HG03135 (cell line): ENCODE results near the gene FAM3B.
"Not testable (repeated sequence)": the region's sequence is repeated elsewhere in the genome, so short reads cannot be mapped to it uniquely, and the experiment has no call there.

Experiments
- ATAC-seq: cut with Tn5 transposase; IDR thresholded peaks from one replicate; pipeline ENCODE4 v1.9.1; 2021; ENCODE audit warnings: mild to moderate bottlenecking, moderate library complexity; ENCODE audit not compliant: unreplicated experiment

Gene FAM3B, protein sequence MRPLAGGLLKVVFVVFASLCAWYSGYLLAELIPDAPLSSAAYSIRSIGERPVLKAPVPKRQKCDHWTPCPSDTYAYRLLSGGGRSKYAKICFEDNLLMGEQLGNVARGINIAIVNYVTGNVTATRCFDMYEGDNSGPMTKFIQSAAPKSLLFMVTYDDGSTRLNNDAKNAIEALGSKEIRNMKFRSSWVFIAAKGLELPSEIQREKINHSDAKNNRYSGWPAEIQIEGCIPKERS

DNA sequence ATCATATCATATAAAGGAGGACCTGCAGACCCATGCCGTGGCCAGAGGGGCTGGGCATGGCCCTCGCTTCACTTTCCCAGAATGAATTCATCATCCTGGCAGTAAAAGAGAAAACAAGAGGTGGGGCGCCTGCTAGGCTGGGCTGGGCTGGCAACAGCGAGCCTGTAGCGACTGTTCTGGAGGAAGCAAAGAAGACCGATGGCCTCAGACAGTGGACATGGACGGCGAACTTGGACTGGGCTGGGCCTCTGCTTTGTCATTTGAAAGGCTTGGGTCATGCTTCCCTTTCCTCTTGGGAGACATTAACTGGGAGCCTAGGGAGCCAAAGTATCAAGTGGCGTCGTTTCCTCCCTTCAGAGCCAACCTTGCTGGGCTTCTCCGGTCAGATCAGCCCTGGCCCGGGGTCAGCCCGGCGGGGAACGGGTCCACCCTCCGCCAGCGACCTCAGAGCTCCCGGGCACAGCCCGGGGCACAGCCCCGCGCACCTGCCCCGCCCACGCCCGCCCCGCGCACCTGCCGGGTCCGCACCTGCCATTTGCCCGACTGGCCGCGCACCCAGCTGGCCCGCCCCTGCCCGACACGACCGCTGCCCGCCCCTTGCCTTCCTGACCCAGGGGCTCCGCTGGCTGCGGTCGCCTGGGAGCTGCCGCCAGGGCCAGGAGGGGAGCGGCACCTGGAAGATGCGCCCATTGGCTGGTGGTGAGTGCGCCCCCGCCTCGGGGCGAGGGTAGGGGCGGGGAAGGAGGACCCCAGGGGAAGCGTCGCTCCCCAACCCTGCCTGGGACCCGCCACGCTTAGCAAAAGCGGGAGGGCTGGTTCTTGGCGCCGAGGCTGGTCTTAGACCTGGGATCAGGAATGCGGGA, at the start of gene FAM3B:
Gene FAM3B, plus strand, starts transcription at position 602 of the 863 bp plus-strand sequence. Its CDS starts 79 bp downstream, at position 681.
- no peak for ATAC-seq

DNA sequence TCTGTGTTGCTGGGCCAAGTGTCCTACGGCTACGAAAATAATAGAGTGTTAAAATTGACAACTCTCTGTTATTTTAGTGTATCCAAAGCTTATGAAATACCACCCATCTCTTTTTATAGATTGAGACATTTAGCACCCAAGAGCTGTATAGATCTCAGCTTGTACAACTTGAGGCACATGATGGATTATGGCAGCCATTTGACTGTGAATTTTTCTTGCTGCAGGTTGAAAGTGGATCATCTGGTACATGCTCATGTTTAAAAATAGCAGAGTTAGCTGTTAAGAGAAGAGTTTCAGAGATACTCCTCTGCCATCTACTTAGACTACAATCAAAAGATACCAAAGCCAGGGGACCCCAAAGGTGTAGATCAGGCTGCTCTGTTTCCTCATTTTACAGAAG, 49.3 kb upstream of the FAM3B start:
- no peak for ATAC-seq

DNA sequence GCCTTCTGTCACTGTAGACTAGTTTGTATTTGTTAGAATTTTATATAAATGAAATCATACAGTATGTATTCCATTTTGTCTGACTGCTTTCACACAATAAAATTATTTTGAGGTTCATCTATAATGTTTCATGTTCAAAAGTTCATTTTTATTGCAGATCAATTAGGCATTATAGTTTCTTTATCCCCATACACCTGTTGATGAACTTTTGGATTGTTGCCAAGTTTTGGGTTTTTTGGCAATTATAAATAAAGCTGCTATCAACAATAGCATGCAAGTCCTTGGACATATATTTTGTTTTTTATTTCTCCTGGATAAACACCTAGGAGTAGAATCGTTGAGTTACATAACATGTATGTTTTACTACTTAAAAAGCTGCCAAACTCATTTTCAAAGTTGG, 47.1 kb upstream of the FAM3B start:
- ATAC-seq, result no peak

DNA sequence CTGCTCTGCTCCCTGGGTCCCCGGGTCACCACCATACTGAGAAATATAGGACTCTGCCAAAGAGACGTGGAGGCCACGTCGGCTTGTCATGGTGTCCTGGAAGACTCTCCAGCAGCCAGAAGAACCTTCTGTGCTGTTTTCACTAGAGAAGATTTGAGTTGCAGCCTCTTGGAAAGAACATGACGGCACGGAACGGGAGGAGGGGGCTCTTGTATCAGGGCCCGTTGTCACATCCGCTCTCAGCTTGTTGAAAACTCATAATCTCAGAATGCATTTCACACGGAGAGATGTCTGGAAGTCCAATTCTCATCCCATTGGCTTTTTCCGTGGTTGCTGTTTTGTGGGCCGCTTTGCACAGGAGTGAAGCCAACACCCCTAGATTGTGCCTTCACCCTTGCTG, 39.4 kb upstream of the FAM3B start:
- no peak for ATAC-seq

DNA sequence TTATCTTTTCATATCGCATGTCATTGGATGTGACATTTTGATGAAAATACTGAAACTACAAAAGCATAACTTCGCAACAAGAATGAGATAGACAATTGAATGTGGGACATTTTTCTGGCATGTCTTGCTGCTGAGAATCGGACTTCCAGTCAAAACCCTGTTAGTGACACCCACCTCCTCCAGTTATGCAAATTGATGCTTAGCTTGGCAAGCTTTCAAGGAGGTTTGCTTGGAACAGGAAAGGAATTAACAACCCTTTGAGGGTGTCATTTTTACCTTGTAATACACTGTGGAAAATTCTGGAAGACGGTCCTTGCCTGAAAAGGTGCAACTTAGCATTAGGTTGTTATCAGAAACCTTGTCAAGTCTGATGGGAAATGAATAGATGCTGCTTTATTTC, 38.8 kb upstream of the FAM3B start:
- no peak for ATAC-seq

DNA sequence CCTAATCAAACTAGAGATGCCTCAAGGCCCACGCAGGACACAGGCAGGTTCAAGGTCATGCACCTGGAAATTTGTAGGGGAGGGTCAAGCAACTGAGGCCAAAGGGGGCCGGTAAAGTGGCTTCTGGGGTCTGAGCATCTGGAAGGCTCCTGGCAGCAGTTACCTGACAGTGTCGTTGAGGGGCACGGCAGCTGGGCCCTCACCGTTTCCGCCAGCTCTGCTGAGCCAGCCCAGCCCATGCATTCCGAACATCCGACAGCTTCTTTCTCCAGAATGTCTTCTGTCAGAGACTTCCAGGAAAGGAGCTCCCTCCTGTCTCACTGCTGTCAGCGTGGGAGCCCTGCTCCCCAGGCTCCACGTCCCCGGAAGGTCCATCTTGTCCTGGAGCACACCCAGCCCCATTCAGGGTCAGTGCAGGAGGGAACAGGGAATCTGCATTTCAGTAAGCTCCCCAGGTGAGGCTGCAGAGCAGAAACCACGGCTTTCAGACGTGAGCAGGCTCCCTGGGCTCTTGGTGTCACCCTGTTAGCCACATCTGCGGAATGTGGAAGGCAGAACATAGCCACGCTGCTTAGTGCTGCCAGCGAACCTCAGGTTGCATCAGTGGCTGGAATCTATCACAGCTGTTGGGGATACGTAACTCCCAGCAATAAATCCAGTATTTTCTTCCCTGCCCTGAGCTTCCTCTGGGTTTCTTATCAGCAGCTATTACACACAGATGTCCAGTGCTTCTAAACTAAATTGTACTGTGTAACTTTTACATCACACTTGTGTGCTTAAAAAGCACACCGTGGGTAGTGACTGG, 36.3 kb upstream of the FAM3B start:
- ATAC-seq, result no peak

DNA sequence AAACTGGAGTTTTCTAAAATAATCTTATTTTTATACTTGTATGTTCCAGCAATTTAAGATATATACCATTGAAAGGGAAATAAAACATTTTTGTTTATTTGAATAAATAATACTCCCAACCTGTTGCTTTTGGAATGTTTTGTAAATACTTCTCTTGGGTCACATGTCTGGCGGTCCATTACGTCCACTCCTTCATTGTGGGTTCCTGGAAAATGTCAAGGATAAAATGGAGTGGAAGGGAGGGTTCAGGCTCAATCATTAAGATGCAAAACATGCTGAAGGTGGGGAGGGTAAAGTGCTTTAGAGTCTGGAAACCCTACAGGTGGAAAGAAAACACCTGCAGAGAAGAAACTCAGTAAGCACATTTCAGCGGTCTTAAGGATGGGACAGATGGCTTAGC, 34.2 kb upstream of the FAM3B start:
- ATAC-seq, result no peak

DNA sequence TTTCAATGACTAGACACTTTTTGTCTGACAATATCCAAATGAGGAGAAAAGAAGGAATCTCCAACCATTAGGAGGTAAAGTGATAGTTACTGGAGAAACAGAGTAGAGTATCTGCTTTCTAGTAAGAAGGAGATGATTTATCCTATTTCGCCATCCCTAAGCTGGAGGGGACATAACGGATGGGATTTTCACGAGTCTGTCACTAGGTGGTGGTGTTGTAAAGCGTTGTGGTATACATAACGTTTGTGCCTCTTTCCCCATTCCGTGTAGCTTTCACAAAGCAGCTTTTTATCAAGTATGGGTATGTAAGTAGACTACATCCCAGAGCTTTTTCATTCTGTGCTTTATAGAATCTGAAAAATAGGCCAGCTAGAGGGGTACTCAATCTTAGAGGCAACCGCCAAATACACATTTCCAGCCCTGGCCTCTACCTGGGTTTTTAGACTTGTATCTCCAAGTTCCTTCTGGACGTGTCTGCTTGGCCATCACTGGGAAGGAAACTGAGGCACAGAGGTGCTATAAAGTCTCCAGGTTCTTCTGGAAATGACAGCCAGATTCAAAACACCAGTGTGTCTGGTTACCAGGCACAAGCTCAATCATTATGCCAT, 33.3 kb upstream of the FAM3B start:
- no peak for ATAC-seq

DNA sequence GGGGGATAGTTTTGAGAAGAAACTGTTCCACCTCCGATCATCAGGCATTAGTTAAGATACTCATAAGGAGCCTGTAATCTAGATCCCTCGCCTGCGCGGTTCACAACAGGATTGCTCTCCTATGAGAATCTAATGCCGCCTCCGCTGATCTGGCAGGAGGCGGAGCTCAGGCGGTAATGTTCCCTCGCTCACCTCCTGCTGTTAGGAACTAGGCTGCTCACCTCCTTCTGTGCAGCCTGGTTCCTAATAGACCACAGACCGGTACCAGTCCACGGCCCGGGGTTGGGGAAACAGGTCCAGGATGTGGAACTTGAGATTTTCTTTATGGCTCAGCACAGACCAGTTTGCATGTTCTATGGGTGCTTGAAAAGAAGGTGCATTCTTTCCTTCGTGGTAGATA, 27.2 kb upstream of the FAM3B start:
- no peak for ATAC-seq

DNA sequence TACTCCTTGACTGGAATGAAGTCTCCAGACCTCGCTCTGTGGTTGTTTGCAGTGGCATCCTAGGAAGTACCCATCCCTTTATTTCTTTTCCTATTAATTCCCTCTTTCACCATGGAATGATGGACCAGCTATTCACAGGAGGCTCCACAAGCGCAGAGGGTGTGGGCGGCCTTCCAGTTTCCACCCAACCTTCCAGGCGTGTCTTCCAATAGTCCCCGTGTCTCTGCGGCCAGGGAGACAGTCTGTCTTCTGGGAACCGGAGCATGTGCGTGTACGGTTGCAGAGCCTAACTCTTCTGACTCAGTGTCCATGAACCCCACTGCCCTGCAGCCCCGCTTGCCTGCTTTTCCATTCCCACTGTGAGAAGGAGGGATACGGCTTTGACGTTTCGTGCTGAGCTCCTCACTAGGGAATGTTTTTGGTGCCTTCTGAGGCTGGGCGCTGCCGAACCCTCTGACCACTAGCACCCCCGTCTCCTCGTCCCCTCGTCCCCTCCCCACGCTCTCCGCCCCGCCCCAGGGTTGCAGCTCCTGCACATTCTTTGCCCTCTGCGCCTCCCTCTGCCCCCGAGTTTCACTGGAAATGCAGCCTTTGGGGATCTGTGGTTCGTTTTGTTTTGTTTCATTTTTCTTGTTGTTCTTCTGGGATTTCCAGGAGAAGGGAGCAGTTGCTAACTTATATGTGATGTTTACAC, 26.3 kb upstream of the FAM3B start:
- ATAC-seq, result no peak

DNA sequence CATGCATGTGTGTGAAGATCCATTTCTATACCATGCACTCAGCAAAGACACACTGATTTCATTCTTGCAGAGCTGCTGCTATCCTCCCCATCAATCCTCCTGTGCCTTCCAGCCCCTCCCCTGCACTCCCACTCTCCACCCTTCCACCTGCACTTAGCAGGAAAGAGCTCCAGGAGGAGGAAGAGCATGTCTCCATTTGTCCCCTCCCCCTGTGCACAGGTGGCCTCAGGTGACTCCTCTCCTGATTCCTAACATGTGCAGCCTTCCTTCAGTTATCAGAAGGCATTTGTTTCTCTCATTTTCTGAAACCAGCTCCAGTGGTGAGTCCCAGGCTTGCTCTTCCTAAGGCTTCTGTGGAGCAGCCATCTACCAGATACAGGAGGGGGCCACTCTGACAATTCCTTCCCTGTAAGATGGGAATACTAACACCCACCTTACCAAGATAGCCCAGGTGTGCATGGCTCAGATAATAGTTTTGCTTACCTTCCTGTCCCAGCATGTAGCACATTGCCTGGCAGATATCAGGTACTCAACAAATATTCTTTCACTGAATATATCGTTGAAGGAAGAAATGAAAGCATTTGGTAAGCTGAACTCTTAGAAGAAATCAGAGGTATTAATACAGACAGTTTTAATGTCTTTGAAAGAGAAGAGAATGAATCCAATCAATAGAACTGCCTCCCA, 21.9 kb upstream of the FAM3B start:
- ATAC-seq, result no peak

DNA sequence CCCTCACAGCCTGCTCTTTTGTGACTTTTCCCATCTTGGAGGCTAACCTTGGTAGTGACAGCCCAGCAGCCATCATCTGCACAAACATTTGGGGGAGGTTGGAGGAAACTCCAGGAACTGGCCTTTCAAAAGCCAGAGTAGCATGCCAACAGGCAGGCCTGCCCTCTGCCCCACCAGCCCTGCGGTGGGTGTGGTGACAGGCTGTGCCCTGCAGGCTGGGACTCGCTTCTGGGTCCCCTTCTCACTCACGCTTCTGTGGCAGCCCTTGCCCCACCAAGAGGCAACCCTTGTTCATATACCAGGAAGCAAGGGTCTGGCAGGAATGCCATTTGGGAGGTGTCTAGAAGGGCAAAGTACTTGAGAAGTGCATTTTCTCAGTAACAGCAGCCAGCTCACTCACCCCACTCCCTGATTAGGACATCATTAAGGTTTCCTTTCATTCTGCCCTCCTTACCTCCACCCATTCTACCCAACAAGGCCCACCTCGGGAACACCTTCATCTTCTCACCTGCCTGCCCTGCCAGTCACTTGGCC, 20.8 kb upstream of the FAM3B start:
- no peak for ATAC-seq

DNA sequence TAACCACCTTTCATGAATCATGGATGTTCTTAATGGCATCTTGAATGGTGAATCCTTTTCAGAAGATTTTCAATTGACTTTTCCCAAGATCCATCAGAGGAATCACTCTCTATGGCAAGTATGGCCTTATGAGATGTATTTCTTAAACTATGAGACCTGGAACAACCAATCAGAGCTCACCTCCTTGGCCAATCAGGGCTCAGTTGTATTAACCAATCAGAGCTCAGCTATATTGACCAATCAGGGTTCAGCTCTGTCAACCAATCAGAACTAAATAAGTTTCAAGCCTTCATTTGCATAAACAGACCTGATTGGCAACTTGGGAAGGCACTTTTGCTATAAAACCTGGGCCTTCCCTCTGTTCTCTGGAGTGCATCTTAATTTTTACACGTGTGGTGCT, 13.6 kb upstream of the FAM3B start:
- no peak for ATAC-seq

DNA sequence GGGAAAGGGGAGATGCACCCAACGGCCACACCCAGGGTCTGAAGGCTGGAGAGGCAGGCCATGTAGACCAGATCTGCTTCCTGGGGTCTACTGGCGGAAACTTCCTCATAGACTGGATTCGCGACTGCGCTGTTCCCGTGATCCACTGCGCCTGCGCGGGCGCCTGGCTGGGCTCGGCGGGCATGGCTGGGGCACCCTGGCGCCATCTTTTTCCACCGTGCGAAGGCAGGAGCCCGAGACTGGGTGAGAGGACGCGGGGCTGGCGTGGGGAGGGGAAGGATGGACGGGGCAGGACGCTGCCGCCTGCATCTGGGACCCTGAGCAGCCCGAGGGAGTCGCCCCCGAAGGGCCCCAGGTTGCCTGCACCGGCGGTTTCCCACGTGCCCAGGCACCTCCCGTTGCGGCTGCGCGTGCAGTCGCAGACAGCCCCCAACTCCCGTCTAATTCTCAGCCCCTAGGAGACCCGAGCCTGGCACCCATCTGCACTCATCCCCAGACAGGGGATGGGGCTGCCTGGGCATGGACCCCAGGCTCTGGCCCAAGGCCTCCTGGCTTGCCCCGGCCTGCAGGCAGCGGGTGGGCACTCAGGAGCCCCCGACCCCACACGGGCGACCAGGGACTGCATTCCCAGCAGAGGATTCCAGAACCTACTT, 12.4 kb upstream of the FAM3B start:
- ATAC-seq, result no peak

DNA sequence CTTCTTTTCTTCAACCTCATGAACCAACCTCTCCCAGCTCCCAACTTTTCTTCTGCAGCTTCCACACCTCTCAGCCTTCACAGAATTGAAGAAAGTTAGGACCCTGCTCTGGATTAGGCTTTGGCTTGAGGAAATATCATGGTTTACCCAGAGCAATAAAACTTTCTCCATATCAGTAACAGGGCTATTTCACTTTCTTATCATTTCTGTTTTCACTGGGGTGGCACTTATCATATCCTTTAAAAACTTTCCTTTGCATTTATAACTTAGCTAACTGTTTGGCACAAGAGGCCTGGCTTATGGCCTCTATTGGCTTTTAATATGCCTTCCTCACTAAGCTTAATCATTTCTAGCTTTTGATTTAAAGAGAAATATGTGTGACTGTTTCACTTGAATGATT, 9.4 kb upstream of the FAM3B start:
- no peak for ATAC-seq

DNA sequence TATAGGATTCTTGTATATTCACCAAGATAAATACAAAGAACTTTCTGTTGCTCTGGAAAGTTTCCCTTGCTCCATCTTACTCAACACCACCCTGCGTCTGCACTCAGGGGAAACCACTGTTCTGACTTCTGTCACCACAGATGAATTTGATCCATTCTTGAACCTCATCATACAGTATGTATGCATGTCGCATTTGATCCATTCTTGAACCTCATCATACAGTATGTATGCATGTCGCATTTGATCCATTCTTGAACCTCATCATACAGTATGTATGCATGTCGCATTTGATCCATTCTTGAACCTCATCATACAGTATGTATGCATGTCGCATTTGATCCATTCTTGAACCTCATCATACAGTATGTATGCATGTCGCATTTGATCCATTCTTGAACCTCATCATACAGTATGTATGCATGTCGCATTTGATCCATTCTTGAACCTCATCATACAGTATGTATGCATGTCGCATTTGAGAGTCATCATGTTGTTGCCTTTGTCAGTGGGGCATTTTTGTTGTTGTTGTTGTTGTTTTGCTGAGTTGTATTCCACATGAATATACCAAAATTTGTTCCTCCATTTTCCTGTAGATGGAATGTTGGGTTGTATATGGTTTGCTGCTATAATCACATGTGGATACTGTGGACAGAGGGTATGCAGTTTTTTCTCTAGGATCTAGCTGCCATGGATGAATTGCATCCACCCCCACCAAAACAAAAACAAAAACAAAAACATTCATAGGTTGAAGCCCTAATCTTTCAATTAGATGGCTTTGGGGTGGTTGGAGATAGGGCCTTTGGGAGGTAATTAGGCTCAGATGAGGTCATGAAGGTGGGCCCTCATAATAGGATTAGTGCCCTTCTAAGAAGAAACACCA, 3.1 kb upstream of the FAM3B start:
- not testable (repeated sequence) for ATAC-seq

DNA sequence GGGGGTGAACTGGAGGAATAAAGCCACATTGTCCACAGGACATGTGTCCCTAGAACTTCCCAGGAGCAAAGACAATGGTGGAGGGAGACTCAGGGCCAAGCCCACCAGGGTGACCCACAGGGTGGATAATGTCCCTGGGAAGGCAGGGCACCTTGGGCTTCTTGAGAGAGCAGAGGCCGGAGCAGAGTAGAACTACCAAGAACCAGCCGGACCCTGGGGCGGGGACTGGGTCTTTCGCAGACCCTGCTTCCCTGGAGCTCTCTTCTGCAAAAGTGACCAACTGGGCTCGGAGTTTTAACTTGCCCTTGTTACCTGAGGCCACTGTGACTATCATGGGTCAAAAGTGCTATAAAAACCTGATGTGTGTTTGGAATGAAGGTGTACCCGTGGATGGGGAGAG, 875 bp upstream of the FAM3B start:
- no peak for ATAC-seq

DNA sequence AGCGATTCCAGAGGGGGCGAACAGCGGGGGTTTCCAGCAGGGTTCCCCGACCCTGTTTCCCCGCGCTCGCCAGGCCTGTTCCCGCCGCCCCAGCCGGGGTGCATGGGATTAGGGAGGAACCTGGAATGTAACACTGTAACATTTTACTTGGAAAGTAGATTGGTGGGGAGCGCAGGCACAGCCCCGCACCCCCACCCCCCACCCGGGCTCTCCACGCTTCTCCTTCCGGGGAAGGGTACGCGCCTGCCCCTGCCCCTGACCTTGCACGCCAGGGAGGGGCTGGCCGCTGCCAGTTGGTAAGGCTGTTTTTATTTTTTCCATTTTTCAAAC, 427 bp downstream of the FAM3B start:
- no peak for ATAC-seq
